Glutamatergic neuron (in vitro differentiated cells): Measurements from ENCODE around the gene PTPN14. TPM values are rescaled to one million over a fixed set of nuclear protein-coding genes. Genes with fewer than 3 reads are reported as not detected.

ENCODE experiments used
- DNase-seq: peaks from one replicate; pipeline ENCODE4 v3.0.0; 2022
- H3K27ac Mint-ChIP-seq: one replicate; pipeline ENCODE4 v1.8.0; 2020; ENCODE audit warnings: mild to moderate bottlenecking, mixed read lengths, inconsistent platforms; ENCODE audit not compliant: unreplicated experiment
- H3K27me3 Mint-ChIP-seq: one replicate; pipeline ENCODE4 v1.8.0; 2020; ENCODE audit warnings: mild to moderate bottlenecking, moderate library complexity, mixed read lengths, inconsistent platforms; ENCODE audit not compliant: unreplicated experiment
- H3K36me3 Mint-ChIP-seq: one replicate; pipeline ENCODE4 v1.8.0; 2020; ENCODE audit warnings: mild to moderate bottlenecking, mixed read lengths, inconsistent platforms; ENCODE audit not compliant: unreplicated experiment
- H3K4me1 Mint-ChIP-seq: one replicate; pipeline ENCODE4 v1.8.0; 2020; ENCODE audit warnings: mild to moderate bottlenecking, low read depth, mixed read lengths, inconsistent platforms; ENCODE audit not compliant: unreplicated experiment
- H3K4me3 Mint-ChIP-seq: one replicate; pipeline ENCODE4 v1.8.0; 2020; ENCODE audit warnings: mild to moderate bottlenecking, mixed read lengths, inconsistent platforms; ENCODE audit not compliant: unreplicated experiment
- H3K9me3 Mint-ChIP-seq: one replicate; pipeline ENCODE4 v1.8.0; 2020; ENCODE audit warnings: mild to moderate bottlenecking, moderate library complexity, mixed read lengths, inconsistent platforms; ENCODE audit not compliant: unreplicated experiment
- total RNA-seq: library from RNA; stranded (reverse); fragmentation: NEBNext Ultra II Directional; extraction: Animal tissue kit (Norgen Biotek cat#: 25700); gene quantifications from one replicate; pipeline ENCODE4 v1.2.1, GENCODE V29; 2021; ENCODE audit not compliant: unreplicated experiment
- TF ChIP-seq, protein P1 (sequence below): fragments of 200-600 bp; sonication (generic); IDR thresholded peaks from one replicate; pipeline ENCODE4 v1.5.0; 2021; ENCODE audit not compliant: partially characterized antibody, unreplicated experiment

Gene PTPN14
- total RNA-seq, 1 donor from 2014 or later, result 1.7 TPM

DNA sequence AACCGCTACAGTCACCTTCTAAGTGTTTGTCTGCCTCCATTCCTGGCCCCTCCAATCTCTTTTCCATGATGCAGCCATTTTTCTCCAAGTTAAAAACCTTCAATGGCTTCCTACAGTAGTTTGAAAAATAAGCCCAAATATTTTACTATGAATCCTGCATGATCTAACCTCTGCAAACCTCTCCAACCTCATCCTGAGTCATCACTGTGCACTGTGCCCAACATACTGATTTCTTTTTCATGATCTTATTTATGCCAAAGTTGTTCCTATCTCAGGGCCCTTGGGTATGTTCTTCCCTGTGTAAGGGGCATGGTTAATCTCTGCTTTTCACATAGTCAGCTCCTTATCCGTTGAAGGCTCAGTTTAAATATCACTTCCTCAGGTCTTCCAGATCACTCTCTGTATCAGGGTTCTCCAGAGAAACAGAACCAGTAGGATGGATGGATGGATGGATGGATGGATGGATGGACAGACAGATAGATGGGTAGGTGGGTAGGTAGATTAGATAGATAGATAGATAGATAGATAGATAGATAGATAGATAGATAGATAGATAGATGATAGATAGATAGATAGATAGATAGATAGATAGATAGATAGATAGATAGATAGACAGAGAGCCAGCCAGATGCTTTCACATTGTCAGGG lies 18.1 kb upstream of the PTPN14 start:
- DNase-seq, result no peak
- Mint-ChIP-seq H3K36me3 (no peaks in the 10 kb centered on the region), H3K27ac (no peak overlapping the region), H3K4me3 (no peak overlapping the region), H3K4me1 (peaks cover 17% of the 10 kb centered on the region), H3K27me3 (no peaks in the 10 kb centered on the region), H3K9me3 (peaks cover 9% of the 10 kb centered on the region)
- TF ChIP-seq, protein P1, sequence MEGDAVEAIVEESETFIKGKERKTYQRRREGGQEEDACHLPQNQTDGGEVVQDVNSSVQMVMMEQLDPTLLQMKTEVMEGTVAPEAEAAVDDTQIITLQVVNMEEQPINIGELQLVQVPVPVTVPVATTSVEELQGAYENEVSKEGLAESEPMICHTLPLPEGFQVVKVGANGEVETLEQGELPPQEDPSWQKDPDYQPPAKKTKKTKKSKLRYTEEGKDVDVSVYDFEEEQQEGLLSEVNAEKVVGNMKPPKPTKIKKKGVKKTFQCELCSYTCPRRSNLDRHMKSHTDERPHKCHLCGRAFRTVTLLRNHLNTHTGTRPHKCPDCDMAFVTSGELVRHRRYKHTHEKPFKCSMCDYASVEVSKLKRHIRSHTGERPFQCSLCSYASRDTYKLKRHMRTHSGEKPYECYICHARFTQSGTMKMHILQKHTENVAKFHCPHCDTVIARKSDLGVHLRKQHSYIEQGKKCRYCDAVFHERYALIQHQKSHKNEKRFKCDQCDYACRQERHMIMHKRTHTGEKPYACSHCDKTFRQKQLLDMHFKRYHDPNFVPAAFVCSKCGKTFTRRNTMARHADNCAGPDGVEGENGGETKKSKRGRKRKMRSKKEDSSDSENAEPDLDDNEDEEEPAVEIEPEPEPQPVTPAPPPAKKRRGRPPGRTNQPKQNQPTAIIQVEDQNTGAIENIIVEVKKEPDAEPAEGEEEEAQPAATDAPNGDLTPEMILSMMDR, result no peak

DNA sequence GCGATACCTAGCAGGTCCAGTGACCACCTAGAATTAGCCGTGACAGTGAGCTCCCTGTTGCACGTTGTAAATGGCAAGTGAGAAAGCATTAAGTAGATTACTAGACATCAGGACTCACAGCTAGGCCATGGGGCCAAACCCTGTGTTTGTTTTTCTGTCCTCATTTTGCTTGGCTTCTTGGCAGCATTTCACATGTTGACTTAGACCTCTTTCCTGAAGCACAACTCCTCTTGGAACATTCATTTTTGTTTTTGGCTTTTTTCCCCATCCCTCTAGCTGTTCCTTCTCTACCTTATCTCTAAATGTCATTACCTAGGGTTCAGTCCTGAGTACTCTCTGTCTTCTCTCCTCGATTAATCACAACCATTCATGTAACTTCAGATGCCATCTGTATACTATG lies 16.9 kb upstream of the PTPN14 start:
- TF ChIP-seq, protein P1, result no peak
- Mint-ChIP-seq H3K9me3 (peaks cover 9% of the 10 kb centered on the region), H3K4me3 (no peak overlapping the region), H3K27ac (no peak overlapping the region), H3K36me3 (no peaks in the 10 kb centered on the region), H3K4me1 (peaks cover 21% of the 10 kb centered on the region), H3K27me3 (no peaks in the 10 kb centered on the region)
- no peak for DNase-seq

DNA sequence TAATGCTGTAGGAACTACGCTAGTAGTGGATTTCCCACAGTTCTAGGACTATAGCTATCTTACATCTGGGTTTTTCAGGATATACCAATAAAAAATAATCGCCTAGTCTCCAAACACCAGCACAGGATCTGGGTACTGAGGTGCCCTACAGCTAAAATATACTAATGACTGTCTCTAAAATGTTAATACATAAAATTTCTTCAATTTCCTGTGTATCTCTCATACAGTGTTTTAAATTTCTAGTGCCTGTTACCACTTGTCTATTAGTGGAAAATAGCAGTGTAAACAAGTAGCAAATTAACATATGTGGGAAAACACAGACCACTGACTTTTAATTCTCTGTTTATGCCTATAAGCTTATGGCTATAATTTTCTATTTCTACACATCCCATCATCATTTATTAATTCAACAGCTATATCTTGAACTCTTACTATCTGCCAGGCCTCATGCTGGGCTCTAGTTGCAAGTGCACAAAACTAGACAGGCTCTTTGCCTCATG lies 16.1 kb upstream of the PTPN14 start:
- peaks cover 21% of the 10 kb centered on the region for H3K4me1 Mint-ChIP-seq
- no peaks in the 10 kb centered on the region for H3K27me3 Mint-ChIP-seq
- H3K9me3 Mint-ChIP-seq, result peaks cover 8% of the 10 kb centered on the region
- H3K4me3 Mint-ChIP-seq, result no peak overlapping the region
- no peaks in the 10 kb centered on the region for H3K36me3 Mint-ChIP-seq
- no peak for DNase-seq
- TF ChIP-seq, protein P1, result no peak
- no peak overlapping the region for H3K27ac Mint-ChIP-seq

DNA sequence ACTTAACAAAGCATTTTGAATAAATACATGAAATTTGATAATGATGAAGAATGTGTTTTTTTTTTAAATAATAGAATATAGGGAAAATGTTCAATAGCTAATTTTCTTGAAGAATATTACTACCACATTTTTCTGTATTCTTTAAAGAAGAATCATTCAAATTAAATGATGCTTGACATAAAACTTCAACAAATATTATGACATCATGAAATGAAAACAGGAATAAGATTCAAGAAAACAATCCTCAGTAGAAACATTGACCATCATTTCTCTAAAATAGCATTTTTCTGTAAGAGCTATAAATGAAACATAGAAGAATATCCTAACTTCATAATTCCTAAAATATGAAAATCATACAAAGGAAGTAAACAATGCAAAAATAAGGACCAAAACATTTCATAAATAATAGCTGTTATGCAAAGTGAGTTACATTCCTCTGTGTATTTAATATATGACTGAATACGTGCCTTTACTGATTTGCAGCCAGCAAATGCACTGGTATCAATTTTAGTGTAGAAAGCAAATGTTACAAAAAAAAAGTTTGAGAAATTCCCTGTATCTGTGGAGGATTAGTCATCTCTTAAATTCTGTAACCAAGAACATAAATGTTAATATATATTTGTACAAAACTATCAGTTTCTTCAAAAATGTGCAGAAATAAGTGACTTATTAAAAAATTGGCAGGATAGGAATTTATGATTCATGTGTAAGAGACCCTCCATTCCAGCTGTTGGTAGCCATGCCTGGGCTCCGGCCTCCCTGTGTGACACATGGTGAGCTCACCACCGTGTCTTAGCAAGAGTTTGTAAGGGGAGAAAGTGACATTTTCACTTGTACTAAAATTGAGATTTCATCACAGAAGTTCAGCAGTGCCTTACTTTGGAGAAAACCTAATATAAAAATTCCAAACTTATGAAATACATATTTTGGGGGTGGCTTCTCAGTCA lies 15.0 kb upstream of the PTPN14 start:
- H3K4me1 Mint-ChIP-seq, result peaks cover 16% of the 10 kb centered on the region

More for the DNA sequence above, 15.0 kb upstream of the PTPN14 start:
- H3K27ac Mint-ChIP-seq, result peak overlapping the region; percentile 84
- peaks cover 8% of the 10 kb centered on the region for H3K9me3 Mint-ChIP-seq
- no peak overlapping the region for H3K4me3 Mint-ChIP-seq
- H3K27me3 Mint-ChIP-seq, result no peaks in the 10 kb centered on the region
- TF ChIP-seq, protein P1, result no peak
- H3K36me3 Mint-ChIP-seq, result no peaks in the 10 kb centered on the region
- DNase-seq, result no peak
